Measurements from ENCODE around the gene RNF144A.

GRCh38 chr2:7093376-7093775 lies 176.2 kb downstream of the RNF144A start:
- TF ChIP-seq, protein P1, sequence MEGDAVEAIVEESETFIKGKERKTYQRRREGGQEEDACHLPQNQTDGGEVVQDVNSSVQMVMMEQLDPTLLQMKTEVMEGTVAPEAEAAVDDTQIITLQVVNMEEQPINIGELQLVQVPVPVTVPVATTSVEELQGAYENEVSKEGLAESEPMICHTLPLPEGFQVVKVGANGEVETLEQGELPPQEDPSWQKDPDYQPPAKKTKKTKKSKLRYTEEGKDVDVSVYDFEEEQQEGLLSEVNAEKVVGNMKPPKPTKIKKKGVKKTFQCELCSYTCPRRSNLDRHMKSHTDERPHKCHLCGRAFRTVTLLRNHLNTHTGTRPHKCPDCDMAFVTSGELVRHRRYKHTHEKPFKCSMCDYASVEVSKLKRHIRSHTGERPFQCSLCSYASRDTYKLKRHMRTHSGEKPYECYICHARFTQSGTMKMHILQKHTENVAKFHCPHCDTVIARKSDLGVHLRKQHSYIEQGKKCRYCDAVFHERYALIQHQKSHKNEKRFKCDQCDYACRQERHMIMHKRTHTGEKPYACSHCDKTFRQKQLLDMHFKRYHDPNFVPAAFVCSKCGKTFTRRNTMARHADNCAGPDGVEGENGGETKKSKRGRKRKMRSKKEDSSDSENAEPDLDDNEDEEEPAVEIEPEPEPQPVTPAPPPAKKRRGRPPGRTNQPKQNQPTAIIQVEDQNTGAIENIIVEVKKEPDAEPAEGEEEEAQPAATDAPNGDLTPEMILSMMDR (IDR thresholded peaks at IDR 0.05): no peak
- no peak for TF ChIP-seq POLR2A (IDR thresholded peaks at IDR 0.05)
